A549 (cell line): Measurements from ENCODE around the gene IGF1R. TPM values are rescaled to one million over a fixed set of nuclear protein-coding genes. Genes with fewer than 3 reads are reported as not detected.

ENCODE experiments used
- ATAC-seq, 2 experiments: fragments of 200-7000 bp in 1 of 2; fragments of >200 bp in 1 of 2; cut with Nextera tagmentation in 1 of 2; cut with Tn5 transposase in 1 of 2; 3 replicates each; pipeline versions ENCODE4 v1.8.0 to v1.9.1; 2018 to 2020; ENCODE audit warnings: mild to moderate bottlenecking in 1 of 2, moderate library complexity in 1 of 2
- CTCF ChIA-PET: fragments of 300-600 bp; sonication (Branson Sonifier 250); formaldehyde crosslinking; extraction: SDS; loops from one replicate; lab custom pipeline; 2021; ENCODE audit warnings: antibody characterized with exemption, inconsistent platforms; lab: Yijun Ruan, JAX
- POLR2A ChIA-PET: fragments of 350-600 bp; formaldehyde crosslinking; extraction: SDS; loops from one replicate; lab custom pipeline; 2021; ENCODE audit warnings: antibody characterized with exemption, inconsistent platforms; lab: Yijun Ruan, JAX
- DNase-seq, 2 experiments: peaks; one replicate each; pipeline versions ENCODE4 v3.0.0 to v3.0.0-alpha.2; 2011 to 2016; ENCODE audit warnings: low read depth in 1 of 2, low spot score in 1 of 2
- FAIRE-seq: peaks from 2 replicates; lab custom pipeline; 2011; peaks lifted over from hg19 to GRCh38; lab: Jason Lieb, UNC
- H3K27ac ChIP-seq, 2 experiments: fragments of >200 bp; sonication (Bioruptor Twin); formaldehyde crosslinking; 3 replicates each; pipeline ENCODE4 v1.5.1; 2016 to 2017
- H3K4me1 ChIP-seq: fragments of >200 bp; sonication (Bioruptor Twin); formaldehyde crosslinking; 3 replicates; pipeline ENCODE4 v1.6.1; 2016
- H3K4me2 ChIP-seq: fragments of >200 bp; sonication (Bioruptor Twin); formaldehyde crosslinking; 3 replicates; pipeline ENCODE4 v1.6.1; 2016
- H3K4me3 ChIP-seq: fragments of >200 bp; sonication (Bioruptor Twin); formaldehyde crosslinking; 3 replicates; pipeline ENCODE4 v1.5.1; 2016
- H3K9me3 ChIP-seq: fragments of >200 bp; sonication (Bioruptor Twin); formaldehyde crosslinking; 3 replicates; pipeline ENCODE4 v1.6.1; 2016
- CEBPB ChIP-seq, 2 experiments: fragments of >200 bp in 1 of 2; sonication (Bioruptor Twin) in 1 of 2; formaldehyde crosslinking in 1 of 2; IDR thresholded peaks; 2 replicates each; pipeline ENCODE4 v1.6.1; 2012 to 2016
- CTCF ChIP-seq: fragments of >200 bp; sonication (Bioruptor Twin); formaldehyde crosslinking; IDR thresholded peaks from 3 replicates; pipeline ENCODE4 v1.5.1; 2016
- ELK1 ChIP-seq: fragments of 150-350 bp; IDR thresholded peaks from 2 replicates; pipeline ENCODE4 v1.6.1; 2014; ENCODE audit warnings: low read depth, mild to moderate bottlenecking, low read length
- FOSL2 ChIP-seq, 2 experiments: fragments of 450-650 bp in 1 of 2; fragments of >200 bp in 1 of 2; sonication (Bioruptor Twin) in 1 of 2; formaldehyde crosslinking; IDR thresholded peaks; 2 replicates each; pipeline versions ENCODE4 v1.5.0 to v1.6.1; 2016 to 2020; ENCODE audit warnings: mild to moderate bottlenecking in 1 of 2, moderate library complexity in 1 of 2
- FOXS1 ChIP-seq: fragments of 250-450 bp; sonication (Bioruptor Pico); IDR thresholded peaks from 2 replicates; pipeline ENCODE4 v1.5.0; 2020; ENCODE audit warnings: mild to moderate bottlenecking, moderate library complexity
- GATA3 ChIP-seq: IDR thresholded peaks from 2 replicates; pipeline ENCODE4 v1.6.1; 2012; ENCODE audit warnings: borderline replicate concordance
- HOXB5 ChIP-seq: fragments of 250-450 bp; sonication (Bioruptor Pico); IDR thresholded peaks from 2 replicates; pipeline ENCODE4 v1.5.0; 2020; ENCODE audit warnings: mild to moderate bottlenecking, moderate library complexity
- JUN ChIP-seq, 2 experiments: fragments of >200 bp; sonication (Bioruptor Twin); formaldehyde crosslinking; IDR thresholded peaks; 2 replicates in 1 of 2; 3 replicates in 1 of 2; pipeline ENCODE4 v1.6.1; 2016 to 2017
- JUNB ChIP-seq: fragments of >200 bp; sonication (Bioruptor Twin); formaldehyde crosslinking; IDR thresholded peaks from 2 replicates; pipeline ENCODE4 v1.6.1; 2016
- MAFK ChIP-seq: fragments of 450-650 bp; IDR thresholded peaks from 2 replicates; pipeline ENCODE4 v1.6.1; 2014; ENCODE audit not compliant: partially characterized antibody
- MAZ ChIP-seq: fragments of 150-350 bp; IDR thresholded peaks from 2 replicates; pipeline ENCODE4 v1.6.1; 2014; ENCODE audit warnings: antibody characterized with exemption, low read depth, low read length, borderline replicate concordance
- NFE2L2 ChIP-seq: fragments of 150-350 bp; conservative IDR thresholded peaks from 2 replicates; pipeline ENCODE4 v1.6.1; 2014; ENCODE audit warnings: low read length
- NR3C1 ChIP-seq: fragments of >200 bp; sonication (Bioruptor Twin); formaldehyde crosslinking; IDR thresholded peaks from 3 replicates; pipeline ENCODE4 v1.6.1; 2017
- PBX3 ChIP-seq: IDR thresholded peaks from 2 replicates; pipeline ENCODE4 v1.6.1; 2012
- POLR2A ChIP-seq: IDR thresholded peaks from 2 replicates; pipeline ENCODE4 v1.6.1; 2012; ENCODE audit warnings: mild to moderate bottlenecking, low read length
- RFX5 ChIP-seq: fragments of 450-650 bp; IDR thresholded peaks from 2 replicates; pipeline ENCODE4 v1.7.1; 2014; ENCODE audit warnings: antibody characterized with exemption, mild to moderate bottlenecking, moderate library complexity
- SMC3 ChIP-seq: fragments of >200 bp; sonication (Bioruptor Twin); formaldehyde crosslinking; IDR thresholded peaks from 3 replicates; pipeline ENCODE4 v1.6.1; 2018; ENCODE audit warnings: inconsistent platforms
- SREBF2 ChIP-seq: fragments of 450-650 bp; IDR thresholded peaks from 2 replicates; pipeline ENCODE4 v1.6.1; 2014; ENCODE audit warnings: mild to moderate bottlenecking, moderate library complexity
- ZFP36 ChIP-seq: fragments of 450-650 bp; IDR thresholded peaks from 2 replicates; pipeline ENCODE4 v1.6.1; 2014; ENCODE audit warnings: borderline replicate concordance; ENCODE audit not compliant: partially characterized antibody
- ZNF302 ChIP-seq: fragments of 250-450 bp; sonication (Bioruptor Pico); IDR thresholded peaks from 2 replicates; pipeline ENCODE4 v1.9.0; 2021; ENCODE audit warnings: inconsistent platforms, mild to moderate bottlenecking, moderate library complexity
- WGBS: methylation state at CpG from one replicate; pipeline ENCODE4 v1.1.6; 2017; ENCODE audit errors: missing lambda C conversion rate; 5-methylcytosine and 5-hydroxymethylcytosine counted together
- polyA plus RNA-seq, 4 experiments: library from polyadenylated mRNA; depleted of rRNA in 3 of 4; stranded (reverse); fragments of >200 nt; fragmentation: RNase III in 1 of 4; extraction: RNeasy Plus Mini Kit Qiagen cat#74134 plus additional on column Dnase treatment in 1 of 4; gene quantifications; 2 replicates in 3 of 4; 3 replicates in 1 of 4; pipeline ENCODE4 v1.2.3, GENCODE V29; 2011 to 2017
- TF ChIP-seq, protein P1 (sequence below): IDR thresholded peaks from 2 replicates; pipeline ENCODE4 v1.6.1; 2012

The IGF1R gene
- polyA plus RNA-seq, 2 of the 4 experiments (the other 2 are of a cell fraction), result 42.6 to 69.5 TPM

DNA sequence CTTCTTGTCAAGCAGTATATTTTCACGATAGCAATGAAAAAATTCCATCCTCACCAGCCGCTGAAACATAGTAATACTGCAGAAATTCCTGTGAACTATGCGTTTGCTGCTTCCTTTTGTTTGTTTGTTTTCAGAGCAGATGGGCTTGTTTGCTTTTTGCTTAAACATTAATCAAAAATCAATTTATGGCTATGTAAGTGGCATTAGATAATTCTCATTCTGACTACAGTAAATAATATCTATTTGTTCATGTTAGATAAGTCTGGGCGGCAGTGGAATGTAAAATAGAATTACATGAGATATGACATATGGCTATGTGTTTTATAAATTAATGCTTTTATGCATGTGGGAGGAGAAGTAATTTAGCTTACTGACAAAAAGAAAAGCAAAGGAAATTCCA is 195.5 kb downstream of the IGF1R start:
- Histone ChIP-seq H3K4me2 (peak overlapping the region; percentile 91), H3K9me3 (no peaks in the 10 kb centered on the region), H3K4me1 (peaks cover 76% of the 10 kb centered on the region), H3K4me3 (peak overlapping the region; percentile 32), H3K27ac (peak overlapping the region; percentile 54 to 74)
- ATAC-seq (peak in 1 of 2 experiments; percentile 40; a peak in 3 of 6 replicates), FAIRE-seq (peak; percentile 96), DNase-seq (peak in 1 of 2 experiments; percentile 69)
- 0 out of 2 replicates have a peak, but pooled peaks have one; percentile 13 for TF ChIP-seq JUNB
- TF ChIP-seq NFE2L2, result no peak
- TF ChIP-seq, protein P1, sequence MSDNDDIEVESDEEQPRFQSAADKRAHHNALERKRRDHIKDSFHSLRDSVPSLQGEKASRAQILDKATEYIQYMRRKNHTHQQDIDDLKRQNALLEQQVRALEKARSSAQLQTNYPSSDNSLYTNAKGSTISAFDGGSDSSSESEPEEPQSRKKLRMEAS, result peak; percentile 54; the same call in 1 of the 2 replicates
- TF ChIP-seq MAZ, result no peak
- no peak for TF ChIP-seq ELK1
- no peak for TF ChIP-seq FOSL2 (IDR thresholded peaks at IDR 0.05)
- TF ChIP-seq FOSL2 (CRISPR knock-in tag; IDR thresholded peaks at IDR 0.05), result peak; percentile 45; the same call in 1 of the 2 replicates
- TF ChIP-seq FOXS1 (CRISPR knock-in tag), result no peak
- TF ChIP-seq ZFP36, result peak; percentile 33
- TF ChIP-seq JUN (IDR thresholded peaks at IDR 0.05), result peak in 1 of 2 experiments; percentile 58; a peak in 1 of 5 replicates
- TF ChIP-seq GATA3, result peak; percentile 95
- peak in 1 of 2 experiments; percentile 43; a peak in 1 of 4 replicates for TF ChIP-seq CEBPB (IDR thresholded peaks at IDR 0.05)
- TF ChIP-seq PBX3, result 0 out of 2 replicates have a peak, but pooled peaks have one; percentile 52
- no peak for TF ChIP-seq CTCF
- TF ChIP-seq POLR2A, result no peak
- TF ChIP-seq RFX5, result no peak
- ChIA-PET POLR2A (no interaction called here), CTCF (interaction anchor here (1.0 to 1.7 kb wide), 8 partner anchors 11 to 197 kb away, joined by 3 to 5 read pairs (median 3); no protein-coding TSS in a partner anchor)
- WGBS, result 1% methylated on average over 4 of the region's 4 CpGs

DNA sequence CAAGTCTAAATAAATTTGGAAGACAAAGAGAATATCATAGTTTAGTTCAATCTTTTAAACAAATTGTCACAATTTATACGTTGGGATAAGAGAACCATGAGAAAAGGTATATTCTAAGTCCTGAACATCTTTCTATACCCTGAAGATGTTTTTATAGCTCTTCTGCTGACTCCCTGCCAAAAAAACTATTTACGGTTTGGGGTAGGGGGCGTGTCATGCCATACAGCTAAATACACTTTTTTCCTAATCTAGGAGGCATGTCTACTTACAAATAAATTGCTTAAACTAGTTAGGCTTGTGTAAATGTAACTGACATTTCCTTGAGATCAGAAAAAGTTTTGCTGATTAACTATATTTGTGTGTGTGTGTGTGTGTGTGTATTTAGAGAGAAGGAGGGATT is 195.9 kb downstream of the IGF1R start:
- peaks cover 79% of the 10 kb centered on the region for H3K4me1 ChIP-seq
- peak overlapping the region; percentile 54 to 65 for H3K27ac ChIP-seq
- ChIA-PET CTCF (interaction anchor here (1.0 to 1.7 kb wide), 8 partner anchors 10 to 197 kb away, joined by 3 to 5 read pairs (median 3); no protein-coding TSS in a partner anchor), POLR2A (no interaction called here)
- peak overlapping the region; percentile 32 for H3K4me3 ChIP-seq
- peak in 1 of 2 experiments; percentile 34 for DNase-seq
- peak; percentile 13 for FAIRE-seq
- 6% methylated on average over 3 of the region's 3 CpGs for WGBS
- no peaks in the 10 kb centered on the region for H3K9me3 ChIP-seq
- H3K4me2 ChIP-seq, result peak overlapping the region; percentile 91
- ATAC-seq, result peak in 1 of 2 experiments; percentile 16; a peak in 3 of 6 replicates
- TF ChIP-seq GATA3, result no peak
- TF ChIP-seq MAZ, result no peak
- no peak for TF ChIP-seq NR3C1
- no peak for TF ChIP-seq ZNF302 (CRISPR knock-in tag)
- no peak for TF ChIP-seq SMC3
- TF ChIP-seq HOXB5 (CRISPR knock-in tag), result no peak
- TF ChIP-seq SREBF2, result no peak
- TF ChIP-seq MAFK, result no peak
- TF ChIP-seq FOXS1 (CRISPR knock-in tag), result no peak
- no peak for TF ChIP-seq JUNB
